ENCODE data around the gene AHSA1.

DNA sequence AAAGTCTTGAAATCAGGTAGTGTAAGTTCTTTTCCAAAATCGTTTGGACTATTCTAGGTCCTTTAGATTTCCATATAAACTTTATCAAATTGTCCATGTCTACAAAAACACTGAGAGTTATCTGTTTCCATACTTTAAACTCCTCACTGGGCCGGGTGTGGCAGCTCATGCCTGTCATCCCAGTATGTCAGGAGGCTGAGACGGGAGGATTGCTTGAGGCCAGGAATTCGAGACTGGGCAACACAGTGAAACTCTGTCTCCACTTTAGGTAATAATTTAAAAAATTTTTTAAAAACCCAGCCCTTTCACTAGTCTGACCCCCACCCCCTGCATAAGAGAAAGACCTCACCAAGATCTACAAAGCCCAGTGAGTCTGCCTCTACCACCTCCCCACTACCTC is 47.1 kb downstream of the AHSA1 start:
- TF ChIP-seq, protein P1, sequence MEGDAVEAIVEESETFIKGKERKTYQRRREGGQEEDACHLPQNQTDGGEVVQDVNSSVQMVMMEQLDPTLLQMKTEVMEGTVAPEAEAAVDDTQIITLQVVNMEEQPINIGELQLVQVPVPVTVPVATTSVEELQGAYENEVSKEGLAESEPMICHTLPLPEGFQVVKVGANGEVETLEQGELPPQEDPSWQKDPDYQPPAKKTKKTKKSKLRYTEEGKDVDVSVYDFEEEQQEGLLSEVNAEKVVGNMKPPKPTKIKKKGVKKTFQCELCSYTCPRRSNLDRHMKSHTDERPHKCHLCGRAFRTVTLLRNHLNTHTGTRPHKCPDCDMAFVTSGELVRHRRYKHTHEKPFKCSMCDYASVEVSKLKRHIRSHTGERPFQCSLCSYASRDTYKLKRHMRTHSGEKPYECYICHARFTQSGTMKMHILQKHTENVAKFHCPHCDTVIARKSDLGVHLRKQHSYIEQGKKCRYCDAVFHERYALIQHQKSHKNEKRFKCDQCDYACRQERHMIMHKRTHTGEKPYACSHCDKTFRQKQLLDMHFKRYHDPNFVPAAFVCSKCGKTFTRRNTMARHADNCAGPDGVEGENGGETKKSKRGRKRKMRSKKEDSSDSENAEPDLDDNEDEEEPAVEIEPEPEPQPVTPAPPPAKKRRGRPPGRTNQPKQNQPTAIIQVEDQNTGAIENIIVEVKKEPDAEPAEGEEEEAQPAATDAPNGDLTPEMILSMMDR (conservative IDR thresholded peaks at IDR 0.05; ENCODE audit: low read length) = no peak
- no peak for TF ChIP-seq EZH2phosphoT487 (IDR thresholded peaks at IDR 0.05; ENCODE audit: borderline replicate concordance)
